ENCODE data around the gene PLXNA3.

- no peak for TF ChIP-seq CTCF (IDR thresholded peaks at IDR 0.05)
- no peak for TF ChIP-seq POLR2A (IDR thresholded peaks at IDR 0.05)
Observed at GRCh38 chrX:154431341-154431740, 26.7 kb upstream of the PLXNA3 start.

All from adrenal gland (tissue), 5 donors.